ENCODE results near the gene SARDH. TPM values are rescaled to one million over a fixed set of nuclear protein-coding genes. Genes with fewer than 3 reads are reported as not detected.

The SARDH gene
- total and polyA plus RNA-seq, 2 of the 13 experiments (the other 11 are each of a cell fraction or from before 2014, with no cell fraction given), result 11.6 to 34.9 TPM

DNA sequence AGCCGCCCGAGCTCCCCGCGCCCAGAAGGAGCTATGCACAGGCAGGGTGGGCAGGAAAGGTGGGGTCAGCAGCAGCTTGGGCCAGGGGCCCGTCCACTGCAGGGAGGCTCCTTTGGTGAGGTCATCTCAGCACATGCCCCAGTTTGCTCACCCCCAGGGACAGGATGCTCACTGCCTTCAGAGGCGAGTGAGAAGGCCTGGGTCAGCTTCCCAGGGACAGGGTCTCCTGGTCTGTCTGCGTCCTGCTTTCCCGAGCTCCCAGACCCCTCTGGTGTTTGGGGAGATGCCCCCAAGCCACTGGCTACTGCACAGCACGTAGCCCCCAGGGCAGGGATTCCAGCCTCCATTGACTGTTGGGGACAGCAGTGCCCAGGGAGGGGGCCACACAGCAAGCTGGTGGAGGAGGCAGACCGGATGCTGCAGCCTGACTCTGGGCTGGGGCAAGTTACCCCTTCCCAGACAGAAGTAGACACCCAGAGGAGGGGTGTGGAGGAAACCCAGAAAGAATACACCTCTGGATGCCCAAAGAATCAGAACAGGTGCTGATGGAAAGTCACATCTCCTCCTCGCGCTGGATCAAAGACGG is 581 bp upstream of the SARDH start (continued):
- TF ChIP-seq, protein P1, sequence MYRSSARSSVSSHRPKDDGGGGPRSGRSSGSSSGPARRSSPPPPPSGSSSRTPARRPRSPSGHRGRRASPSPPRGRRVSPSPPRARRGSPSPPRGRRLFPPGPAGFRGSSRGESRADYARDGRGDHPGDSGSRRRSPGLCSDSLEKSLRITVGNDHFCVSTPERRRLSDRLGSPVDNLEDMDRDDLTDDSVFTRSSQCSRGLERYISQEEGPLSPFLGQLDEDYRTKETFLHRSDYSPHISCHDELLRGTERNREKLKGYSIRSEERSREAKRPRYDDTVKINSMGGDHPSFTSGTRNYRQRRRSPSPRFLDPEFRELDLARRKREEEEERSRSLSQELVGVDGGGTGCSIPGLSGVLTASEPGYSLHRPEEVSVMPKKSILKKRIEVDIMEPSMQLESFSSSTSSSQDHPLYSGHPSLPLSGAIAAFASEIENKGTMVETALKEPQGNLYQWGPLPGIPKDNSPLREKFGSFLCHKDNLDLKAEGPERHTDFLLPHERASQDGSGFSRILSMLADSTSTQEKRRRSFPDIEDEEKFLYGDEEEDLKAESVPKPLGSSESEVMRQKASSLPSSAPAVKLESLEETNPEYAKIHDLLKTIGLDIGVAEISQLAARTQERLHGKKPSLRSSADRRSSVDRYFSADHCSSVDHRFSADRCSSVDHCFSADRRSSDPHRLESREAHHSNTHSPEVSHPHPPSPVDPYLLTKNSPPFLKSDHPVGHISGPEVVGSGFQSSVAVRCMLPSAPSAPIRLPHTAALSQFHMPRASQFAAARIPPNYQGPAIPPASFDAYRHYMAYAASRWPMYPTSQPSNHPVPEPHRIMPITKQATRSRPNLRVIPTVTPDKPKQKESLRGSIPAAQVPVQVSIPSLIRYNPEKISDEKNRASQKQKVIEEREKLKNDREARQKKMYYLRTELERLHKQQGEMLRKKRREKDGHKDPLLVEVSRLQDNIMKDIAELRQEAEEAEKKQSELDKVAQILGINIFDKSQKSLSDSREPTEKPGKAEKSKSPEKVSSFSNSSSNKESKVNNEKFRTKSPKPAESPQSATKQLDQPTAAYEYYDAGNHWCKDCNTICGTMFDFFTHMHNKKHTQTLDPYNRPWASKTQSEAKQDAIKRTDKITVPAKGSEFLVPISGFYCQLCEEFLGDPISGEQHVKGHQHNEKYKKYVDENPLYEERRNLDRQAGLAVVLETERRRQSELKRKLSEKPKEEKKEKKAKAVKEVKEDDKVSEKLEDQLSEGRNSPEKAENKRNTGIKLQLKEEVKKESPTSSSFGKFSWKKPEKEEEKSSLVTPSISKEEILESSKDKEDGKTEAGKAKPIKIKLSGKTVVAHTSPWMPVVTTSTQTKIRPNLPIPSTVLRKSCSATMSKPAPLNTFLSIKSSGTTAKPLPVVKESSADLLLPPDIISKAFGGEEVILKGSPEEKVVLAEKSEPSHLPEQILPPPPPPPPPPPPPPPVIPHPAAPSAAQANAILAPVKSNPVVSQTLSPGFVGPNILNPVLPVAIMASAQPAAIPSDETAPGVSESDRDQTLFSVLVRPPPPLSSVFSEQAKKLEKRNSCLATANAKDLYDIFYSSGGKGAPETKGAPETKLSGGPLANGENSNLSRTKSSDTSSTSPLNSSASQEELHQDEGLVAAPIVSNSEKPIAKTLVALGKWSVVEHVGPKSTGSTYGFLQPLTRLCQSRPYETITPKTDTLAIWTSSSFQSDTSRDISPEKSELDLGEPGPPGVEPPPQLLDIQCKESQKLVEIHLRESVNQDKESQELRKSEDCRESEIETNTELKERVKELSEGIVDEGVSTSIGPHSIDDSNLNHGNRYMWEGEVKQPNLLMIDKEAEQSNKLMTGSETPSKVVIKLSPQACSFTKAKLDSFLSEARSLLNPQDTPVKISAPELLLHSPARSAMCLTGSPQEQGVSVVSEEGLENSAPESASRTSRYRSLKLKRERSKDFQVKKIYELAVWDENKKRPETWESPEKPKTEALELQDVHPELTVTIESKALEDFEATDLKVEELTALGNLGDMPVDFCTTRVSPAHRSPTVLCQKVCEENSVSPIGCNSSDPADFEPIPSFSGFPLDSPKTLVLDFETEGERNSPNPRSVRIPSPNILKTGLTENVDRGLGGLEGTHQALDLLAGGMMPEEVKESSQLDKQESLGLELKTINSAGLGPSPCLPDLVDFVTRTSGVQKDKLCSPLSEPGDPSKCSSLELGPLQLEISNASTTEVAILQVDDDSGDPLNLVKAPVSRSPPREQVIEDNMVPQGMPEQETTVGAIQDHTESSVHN (CRISPR knock-in tag; IDR thresholded peaks at IDR 0.05), result no peak
- TF ChIP-seq KMT2B (CRISPR knock-in tag; IDR thresholded peaks at IDR 0.05), result no peak

DNA sequence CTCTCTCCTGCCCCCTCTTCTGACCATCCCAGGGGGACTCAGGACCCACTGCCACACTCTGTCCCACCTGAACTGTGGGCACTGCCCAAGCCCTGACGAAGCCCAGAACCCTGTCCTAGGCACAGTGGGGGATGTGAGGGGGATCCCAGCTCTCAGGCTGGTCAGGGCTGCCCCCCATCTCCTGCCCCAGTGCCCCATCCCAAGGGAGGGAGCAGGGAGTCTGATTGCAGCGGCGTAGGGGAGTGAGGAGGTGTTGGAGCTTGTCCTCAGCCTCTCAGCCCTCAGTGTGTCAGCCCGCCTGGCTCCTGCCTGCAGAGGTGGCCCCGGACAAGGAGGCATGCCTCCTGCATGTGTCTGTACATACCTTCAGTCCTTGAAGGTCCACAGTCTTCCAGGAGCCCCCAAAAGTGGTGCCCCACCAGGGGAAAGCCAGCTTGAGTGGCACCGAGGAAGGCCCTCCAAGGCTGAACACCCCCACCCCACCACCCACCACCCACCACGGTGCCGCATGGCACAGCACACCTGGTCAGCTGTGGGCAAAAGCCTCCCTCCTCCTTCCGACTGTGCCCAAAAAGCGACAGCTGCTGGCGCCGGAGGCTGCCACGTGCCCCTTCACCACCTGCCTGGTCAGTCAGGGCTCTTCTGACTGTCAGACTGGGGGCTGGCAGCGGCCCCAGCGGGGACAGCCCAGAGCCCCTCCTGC is 930 bp downstream of the SARDH start:
- no peak for DNase-seq (ENCODE audit: low spot score)
- intact Hi-C loops (cut with micrococcal nuclease; ENCODE audit: unreplicated experiment), result no loop called here
- Histone ChIP-seq H3K4me3 (replicated peaks in 1 of 3; ENCODE audit: insufficient read depth in 1 of 3, low read depth in 2 of 3, low read length in 3 of 3) (peak overlapping the region; percentile 63 to 83 (median 64); a peak in 5 of 6 replicates), H3K27me3 (ENCODE audit: control insufficient read depth in 1 of 2, insufficient read depth in 2 of 2, low read length in 2 of 2) (no peaks in the 10 kb centered on the region), H3K9me3 (ENCODE audit: low read length) (no peaks in the 10 kb centered on the region), H4K20me1 (ENCODE audit: insufficient read depth, low read length) (no peaks in the 10 kb centered on the region), H3K4me1 (ENCODE audit: insufficient read depth, low read length) (peaks cover 50% of the 10 kb centered on the region), H3K36me3 (replicated peaks in 1 of 2; ENCODE audit: control insufficient read depth in 1 of 2, insufficient read depth in 2 of 2, low read length in 2 of 2) (no peaks in the 10 kb centered on the region), H3K9ac (ENCODE audit: insufficient read depth, low read depth, low read length) (peak overlapping the region; percentile 74), H3K4me2 (ENCODE audit: low read depth, low read length) (peak overlapping the region; percentile 91), H3K27ac (ENCODE audit: extremely low read length, insufficient read depth, low read length) (peak overlapping the region; percentile 97), H2AFZ (ENCODE audit: low read length) (no peak overlapping the region), H3K79me2 (ENCODE audit: insufficient read depth, low read length) (peaks cover 5% of the 10 kb centered on the region)
- CTCF ChIA-PET (ENCODE audit: low intra/inter-chr PET ratio, low total read pairs), result no interaction called here
- no peak for FAIRE-seq
- POLR2A ChIA-PET, result interaction anchor here (0.8 to 6.2 kb wide), 13 partner anchors 9 to 278 kb away, joined by 3 to 156 read pairs (median 5); partner anchors contain the start of gene CACFD1
- BruUV-seq (replicated peaks), result no TSS peak
- WGBS (ENCODE audit: low lambda C conversion rate), result 72% methylated on average over 4 of the region's 15 CpGs
- ATAC-seq, result no peak
- in situ Hi-C loops (cut with HindIII; ENCODE audit: extremely low pct_ligation_motif_present, low pct_unique_long_range_greater_than_20kb), result loop anchor here (25.0 kb wide), 1 partner anchor 200 kb away; the partner anchor contains the start of gene ADAMTSL2
- TF ChIP-seq NBN (conservative IDR thresholded peaks at IDR 0.05) (no peak), ZNF460 (CRISPR knock-in tag; IDR thresholded peaks at IDR 0.05; ENCODE audit: borderline replicate concordance) (no peak), MEF2D (CRISPR knock-in tag; IDR thresholded peaks at IDR 0.05) (no peak), ATF7-NPFF (CRISPR knock-in tag; IDR thresholded peaks at IDR 0.05; ENCODE audit: low read depth) (peak; percentile 8; the same call in 1 of the 2 replicates), HNRNPK (IDR thresholded peaks at IDR 0.05; ENCODE audit: low read depth, low read length, poor library complexity, severe bottlenecking) (no peak), FOXJ3 (CRISPR knock-in tag; IDR thresholded peaks at IDR 0.05; ENCODE audit: borderline replicate concordance) (no peak), REL (CRISPR knock-in tag; conservative IDR thresholded peaks at IDR 0.05) (no peak)
